ENCODE results near the gene EBF3. TPM values are rescaled to one million over a fixed set of nuclear protein-coding genes. Genes with fewer than 3 reads are reported as not detected.

The EBF3 gene
- total RNA-seq, 1 donor, result 31.8 TPM

DNA sequence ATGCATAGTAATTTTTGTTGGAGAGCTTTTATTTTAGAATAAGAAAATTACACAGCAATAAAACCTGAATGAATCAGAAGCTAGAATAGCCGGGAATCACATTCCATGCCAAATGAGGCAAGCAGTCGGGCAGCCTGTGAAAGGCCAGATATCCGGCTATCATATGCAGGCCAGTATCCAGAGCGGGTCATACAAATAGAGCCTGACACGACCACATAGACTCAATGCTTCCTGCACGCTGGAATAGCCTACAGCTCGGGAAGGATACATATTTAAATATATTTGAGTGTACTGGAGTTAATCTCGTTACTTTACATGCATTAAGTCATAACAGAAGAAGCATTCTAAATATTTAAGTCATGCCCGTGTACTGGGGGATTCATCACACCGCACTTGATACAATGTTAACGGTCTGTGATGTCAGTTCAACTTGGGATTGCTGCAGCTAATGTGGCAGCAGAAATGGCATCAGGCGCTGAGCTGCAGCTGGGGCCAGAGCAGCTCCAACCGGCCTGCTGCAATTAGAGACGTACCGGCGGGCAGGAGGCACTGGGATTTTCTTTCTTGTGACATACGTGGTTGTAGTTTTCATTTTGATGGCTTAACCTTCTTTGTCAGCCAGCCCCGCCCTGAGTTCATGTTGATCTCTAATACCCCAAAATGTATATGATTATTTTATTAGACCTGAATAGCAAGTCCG lies 112.0 kb downstream of the EBF3 start:
- TF ChIP-seq, protein P1, sequence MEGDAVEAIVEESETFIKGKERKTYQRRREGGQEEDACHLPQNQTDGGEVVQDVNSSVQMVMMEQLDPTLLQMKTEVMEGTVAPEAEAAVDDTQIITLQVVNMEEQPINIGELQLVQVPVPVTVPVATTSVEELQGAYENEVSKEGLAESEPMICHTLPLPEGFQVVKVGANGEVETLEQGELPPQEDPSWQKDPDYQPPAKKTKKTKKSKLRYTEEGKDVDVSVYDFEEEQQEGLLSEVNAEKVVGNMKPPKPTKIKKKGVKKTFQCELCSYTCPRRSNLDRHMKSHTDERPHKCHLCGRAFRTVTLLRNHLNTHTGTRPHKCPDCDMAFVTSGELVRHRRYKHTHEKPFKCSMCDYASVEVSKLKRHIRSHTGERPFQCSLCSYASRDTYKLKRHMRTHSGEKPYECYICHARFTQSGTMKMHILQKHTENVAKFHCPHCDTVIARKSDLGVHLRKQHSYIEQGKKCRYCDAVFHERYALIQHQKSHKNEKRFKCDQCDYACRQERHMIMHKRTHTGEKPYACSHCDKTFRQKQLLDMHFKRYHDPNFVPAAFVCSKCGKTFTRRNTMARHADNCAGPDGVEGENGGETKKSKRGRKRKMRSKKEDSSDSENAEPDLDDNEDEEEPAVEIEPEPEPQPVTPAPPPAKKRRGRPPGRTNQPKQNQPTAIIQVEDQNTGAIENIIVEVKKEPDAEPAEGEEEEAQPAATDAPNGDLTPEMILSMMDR (IDR thresholded peaks at IDR 0.05; ENCODE audit: extremely low read depth, low read depth, low read length), result no peak
- peaks cover 19% of the 10 kb centered on the region for H4K20me1 ChIP-seq (ENCODE audit: insufficient read depth, low read length)
- H3K27me3 ChIP-seq (ENCODE audit: insufficient read depth, low read length), result no peaks in the 10 kb centered on the region
- peaks cover 35% of the 10 kb centered on the region for H3K36me3 ChIP-seq (ENCODE audit: insufficient read depth, low read length)
- no peak overlapping the region for H3K4me3 ChIP-seq (ENCODE audit: insufficient read depth, low read length)
- no peaks in the 10 kb centered on the region for H3K9me3 ChIP-seq (ENCODE audit: low read depth, low read length)
- no peaks in the 10 kb centered on the region for H3K4me1 ChIP-seq (ENCODE audit: insufficient read depth, low read length)
- no peaks in the 10 kb centered on the region for H3K79me2 ChIP-seq (ENCODE audit: insufficient read depth, low read length)
- H3K27ac ChIP-seq (ENCODE audit: low read depth, low read length), result no peak overlapping the region
- no peak overlapping the region for H2AFZ ChIP-seq (ENCODE audit: low read length)
- DNase-seq (ENCODE audit: insufficient read length, low spot score, missing footprints), result peak; percentile 89
- H3K4me2 ChIP-seq (ENCODE audit: insufficient read depth, low read length), result no peak overlapping the region

DNA sequence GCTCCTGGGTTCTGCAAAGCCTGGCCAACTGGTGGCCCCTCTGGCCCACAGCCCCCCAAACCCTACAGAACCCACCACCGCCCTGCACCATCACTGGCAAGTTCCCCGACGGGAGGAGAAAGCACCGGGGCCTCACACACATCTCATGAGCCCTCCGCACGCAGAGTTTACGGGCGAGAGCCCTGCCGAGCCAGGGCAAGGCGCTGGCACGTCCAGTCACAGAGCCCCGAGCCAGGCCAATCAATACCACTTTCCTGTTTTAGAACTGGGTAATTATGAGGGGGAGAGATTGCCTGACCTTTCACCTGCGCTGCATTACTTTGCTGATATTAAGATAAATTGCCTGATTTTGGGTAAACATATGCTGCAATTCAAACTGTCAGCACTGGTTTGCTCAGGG lies 113.3 kb downstream of the EBF3 start:
- Histone ChIP-seq H3K27me3 (ENCODE audit: insufficient read depth, low read length) (no peaks in the 10 kb centered on the region), H3K4me1 (ENCODE audit: insufficient read depth, low read length) (no peaks in the 10 kb centered on the region), H3K27ac (ENCODE audit: low read depth, low read length) (no peak overlapping the region), H3K4me2 (ENCODE audit: insufficient read depth, low read length) (no peak overlapping the region), H3K79me2 (ENCODE audit: insufficient read depth, low read length) (no peaks in the 10 kb centered on the region), H3K9me3 (ENCODE audit: low read depth, low read length) (no peaks in the 10 kb centered on the region), H3K4me3 (ENCODE audit: insufficient read depth, low read length) (no peak overlapping the region), H4K20me1 (ENCODE audit: insufficient read depth, low read length) (peaks cover 19% of the 10 kb centered on the region), H2AFZ (ENCODE audit: low read length) (no peak overlapping the region), H3K36me3 (ENCODE audit: insufficient read depth, low read length) (peaks cover 36% of the 10 kb centered on the region)
- no peak for DNase-seq (ENCODE audit: insufficient read length, low spot score, missing footprints)
- TF ChIP-seq, protein P1 (IDR thresholded peaks at IDR 0.05; ENCODE audit: extremely low read depth, low read depth, low read length), result no peak

DNA sequence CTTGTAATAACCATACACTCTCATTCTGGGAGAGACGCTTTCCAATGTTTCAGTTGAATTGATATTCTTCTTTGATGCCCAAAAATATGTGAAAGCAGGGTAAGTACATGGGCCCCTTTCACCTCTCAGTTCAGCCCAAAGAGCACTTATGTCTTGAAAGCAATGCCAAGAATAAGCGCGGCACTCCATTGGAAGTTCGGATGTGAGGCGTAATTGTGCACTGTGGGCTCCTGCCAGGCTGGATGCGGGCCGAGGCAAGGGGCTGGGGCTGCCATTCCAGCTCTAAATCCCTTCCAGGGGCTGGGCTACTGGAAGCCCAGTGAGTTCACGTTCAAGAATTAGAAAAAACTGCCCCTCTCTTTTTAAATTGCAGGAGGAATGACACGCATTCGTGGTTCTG lies 113.8 kb downstream of the EBF3 start:
- Histone ChIP-seq H2AFZ (ENCODE audit: low read length) (no peak overlapping the region), H3K79me2 (ENCODE audit: insufficient read depth, low read length) (no peaks in the 10 kb centered on the region), H3K27ac (ENCODE audit: low read depth, low read length) (no peak overlapping the region), H3K9me3 (ENCODE audit: low read depth, low read length) (no peaks in the 10 kb centered on the region), H3K27me3 (ENCODE audit: insufficient read depth, low read length) (no peaks in the 10 kb centered on the region), H3K4me1 (ENCODE audit: insufficient read depth, low read length) (no peaks in the 10 kb centered on the region), H3K36me3 (ENCODE audit: insufficient read depth, low read length) (peaks cover 33% of the 10 kb centered on the region), H3K4me3 (ENCODE audit: insufficient read depth, low read length) (no peak overlapping the region), H3K4me2 (ENCODE audit: insufficient read depth, low read length) (no peak overlapping the region), H4K20me1 (ENCODE audit: insufficient read depth, low read length) (peaks cover 19% of the 10 kb centered on the region)
- TF ChIP-seq, protein P1 (IDR thresholded peaks at IDR 0.05; ENCODE audit: extremely low read depth, low read depth, low read length), result no peak
- no peak for DNase-seq (ENCODE audit: insufficient read length, low spot score, missing footprints)

DNA sequence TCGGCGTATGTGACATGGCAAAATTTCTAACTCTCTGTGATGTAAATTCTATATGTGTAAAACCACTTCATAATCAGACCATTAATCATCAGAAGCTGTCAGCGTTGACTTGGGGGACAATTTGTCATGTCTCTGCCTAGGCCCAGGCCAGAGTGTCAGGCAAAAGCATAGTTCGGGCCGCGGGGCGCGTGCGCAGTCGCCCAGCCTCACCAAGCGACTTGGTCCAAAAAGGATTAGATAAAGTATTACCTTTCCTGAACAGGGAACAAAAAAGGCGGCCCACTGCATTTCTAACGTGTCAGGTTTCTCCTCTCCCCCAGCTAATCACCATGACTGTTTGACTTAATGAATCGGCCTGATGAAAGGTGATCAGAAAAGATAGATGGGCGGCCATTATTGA lies 114.2 kb downstream of the EBF3 start:
- no peak overlapping the region for H3K4me3 ChIP-seq (ENCODE audit: insufficient read depth, low read length)
- no peaks in the 10 kb centered on the region for H3K27me3 ChIP-seq (ENCODE audit: insufficient read depth, low read length)
- H3K79me2 ChIP-seq (ENCODE audit: insufficient read depth, low read length), result no peaks in the 10 kb centered on the region
- TF ChIP-seq, protein P1 (IDR thresholded peaks at IDR 0.05; ENCODE audit: extremely low read depth, low read depth, low read length), result no peak
- DNase-seq (ENCODE audit: insufficient read length, low spot score, missing footprints), result no peak
- H3K27ac ChIP-seq (ENCODE audit: low read depth, low read length), result no peak overlapping the region
- H3K36me3 ChIP-seq (ENCODE audit: insufficient read depth, low read length), result peaks cover 37% of the 10 kb centered on the region
- H3K9me3 ChIP-seq (ENCODE audit: low read depth, low read length), result no peaks in the 10 kb centered on the region
- peaks cover 15% of the 10 kb centered on the region for H4K20me1 ChIP-seq (ENCODE audit: insufficient read depth, low read length)
- no peak overlapping the region for H2AFZ ChIP-seq (ENCODE audit: low read length)
- H3K4me2 ChIP-seq (ENCODE audit: insufficient read depth, low read length), result no peak overlapping the region
- H3K4me1 ChIP-seq (ENCODE audit: insufficient read depth, low read length), result no peaks in the 10 kb centered on the region

All from osteoblast (primary cell).